Calu3 (cell line): ENCODE results near the gene ABTB2. TPM values are rescaled to one million over a fixed set of nuclear protein-coding genes. Genes with fewer than 3 reads are reported as not detected.
A peak's percentile ranks its signal among the peaks of the same experiment; 100 is the strongest.

Experiments
- BruUV-seq: library from RNA; stranded (reverse); fragments of 400-500 nt; replicated peaks from 2 replicates; lab custom pipeline; 2021; lab: Mats Ljungman, UMichigan
- CTCF ChIA-PET: fragments of 300-600 bp; sonication (Branson Sonifier 250); formaldehyde crosslinking; loops from one replicate; lab custom pipeline; 2022; ENCODE audit warnings: antibody characterized with exemption; lab: Charles Lee
- DNase-seq: peaks from one replicate; pipeline ENCODE4 v3.0.0; 2022
- H3K27ac Mint-ChIP-seq: one replicate; pipeline ENCODE4 v1.8.0; 2022; ENCODE audit warnings: mixed read lengths; ENCODE audit not compliant: unreplicated experiment
- H3K27me3 Mint-ChIP-seq: one replicate; pipeline ENCODE4 v1.8.0; 2022; ENCODE audit warnings: mixed read lengths; ENCODE audit not compliant: unreplicated experiment
- H3K36me3 Mint-ChIP-seq: one replicate; pipeline ENCODE4 v1.8.0; 2022; ENCODE audit warnings: mild to moderate bottlenecking, moderate library complexity, mixed read lengths; ENCODE audit not compliant: insufficient read depth, unreplicated experiment
- H3K4me1 Mint-ChIP-seq: one replicate; pipeline ENCODE4 v1.8.0; 2022; ENCODE audit warnings: mild to moderate bottlenecking, low read depth, mixed read lengths; ENCODE audit not compliant: unreplicated experiment
- H3K4me3 Mint-ChIP-seq: one replicate; pipeline ENCODE4 v1.8.0; 2022; ENCODE audit warnings: mild to moderate bottlenecking, low read depth, moderate library complexity, mixed read lengths; ENCODE audit not compliant: unreplicated experiment
- H3K9me3 Mint-ChIP-seq: one replicate; pipeline ENCODE4 v1.8.0; 2022; ENCODE audit warnings: low read depth, mixed read lengths; ENCODE audit not compliant: unreplicated experiment
- intact Hi-C: fragments of 100-400 bp; cut with micrococcal nuclease; formaldehyde crosslinking; loops from one replicate; pipeline ENCODE4 v1.10.0; 2022; ENCODE audit not compliant: unreplicated experiment
- total RNA-seq: library from RNA; stranded (reverse); gene quantifications from 2 replicates; pipeline ENCODE4 v1.2.3, GENCODE V29; 2022
- TF ChIP-seq, protein P1 (sequence below): fragments of 200-600 bp; IDR thresholded peaks from one replicate; pipeline ENCODE4 v1.8.0; 2022; ENCODE audit warnings: antibody characterized with exemption; ENCODE audit not compliant: unreplicated experiment

The ABTB2 gene
- total RNA-seq, 1 experiment from 2014 or later, result 24.8 TPM

GRCh38 chr11:34318111-34319037, 39.4 kb downstream of the ABTB2 start:
- DNase-seq, result no peak
- Mint-ChIP-seq H3K27ac (peak overlapping the region; percentile 7), H3K4me1 (peaks cover 14% of the 10 kb centered on the region), H3K4me3 (no peak overlapping the region), H3K27me3 (no peaks in the 10 kb centered on the region), H3K9me3 (no peaks in the 10 kb centered on the region), H3K36me3 (no peaks in the 10 kb centered on the region)
- TF ChIP-seq, protein P1, sequence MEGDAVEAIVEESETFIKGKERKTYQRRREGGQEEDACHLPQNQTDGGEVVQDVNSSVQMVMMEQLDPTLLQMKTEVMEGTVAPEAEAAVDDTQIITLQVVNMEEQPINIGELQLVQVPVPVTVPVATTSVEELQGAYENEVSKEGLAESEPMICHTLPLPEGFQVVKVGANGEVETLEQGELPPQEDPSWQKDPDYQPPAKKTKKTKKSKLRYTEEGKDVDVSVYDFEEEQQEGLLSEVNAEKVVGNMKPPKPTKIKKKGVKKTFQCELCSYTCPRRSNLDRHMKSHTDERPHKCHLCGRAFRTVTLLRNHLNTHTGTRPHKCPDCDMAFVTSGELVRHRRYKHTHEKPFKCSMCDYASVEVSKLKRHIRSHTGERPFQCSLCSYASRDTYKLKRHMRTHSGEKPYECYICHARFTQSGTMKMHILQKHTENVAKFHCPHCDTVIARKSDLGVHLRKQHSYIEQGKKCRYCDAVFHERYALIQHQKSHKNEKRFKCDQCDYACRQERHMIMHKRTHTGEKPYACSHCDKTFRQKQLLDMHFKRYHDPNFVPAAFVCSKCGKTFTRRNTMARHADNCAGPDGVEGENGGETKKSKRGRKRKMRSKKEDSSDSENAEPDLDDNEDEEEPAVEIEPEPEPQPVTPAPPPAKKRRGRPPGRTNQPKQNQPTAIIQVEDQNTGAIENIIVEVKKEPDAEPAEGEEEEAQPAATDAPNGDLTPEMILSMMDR, result no peak
- CTCF ChIA-PET, result interaction anchor here (0.6 to 1.5 kb wide), 6 partner anchors 16 to 454 kb away, joined by 4 to 11 read pairs (median 6); no protein-coding TSS in a partner anchor
- intact Hi-C loops, result no loop called here
- BruUV-seq, result no TSS peak

- TF ChIP-seq, protein P1, result no peak
- Mint-ChIP-seq H3K27ac (no peak overlapping the region), H3K4me3 (no peak overlapping the region), H3K9me3 (no peaks in the 10 kb centered on the region), H3K4me1 (peaks cover 14% of the 10 kb centered on the region), H3K36me3 (no peaks in the 10 kb centered on the region), H3K27me3 (no peaks in the 10 kb centered on the region)
- CTCF ChIA-PET, result interaction anchor here (0.6 to 1.4 kb wide), 4 partner anchors 84 to 455 kb away, joined by 3 to 11 read pairs (median 6); no protein-coding TSS in a partner anchor
- no peak for DNase-seq
- BruUV-seq, result no TSS peak
- intact Hi-C loops, result no loop called here
Measured at GRCh38 chr11:34317666-34318065, 40.1 kb downstream of the ABTB2 start.

DNA sequence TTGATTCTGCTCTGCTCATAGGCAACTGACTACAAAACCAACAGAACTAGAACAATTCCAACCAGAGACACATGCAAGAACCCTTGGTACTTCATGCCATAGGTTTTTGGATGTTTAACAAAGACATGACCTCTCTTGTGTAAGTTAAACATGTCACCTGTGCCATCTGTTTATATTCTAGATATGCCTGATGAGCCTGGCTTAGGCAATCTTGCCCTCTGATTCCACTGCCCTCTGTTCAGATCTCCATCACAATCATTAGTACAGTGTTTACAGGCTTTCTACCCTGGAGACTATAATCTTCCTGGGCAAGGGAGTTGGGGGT, 40.8 kb downstream of the ABTB2 start:
- BruUV-seq, result no TSS peak
- Mint-ChIP-seq H3K27ac (no peak overlapping the region), H3K36me3 (no peaks in the 10 kb centered on the region), H3K4me1 (peaks cover 14% of the 10 kb centered on the region), H3K4me3 (no peak overlapping the region), H3K9me3 (no peaks in the 10 kb centered on the region), H3K27me3 (no peaks in the 10 kb centered on the region)
- intact Hi-C loops, result no loop called here
- CTCF ChIA-PET, result interaction anchor here (0.7 kb wide), 1 partner anchor 165 kb away, joined by 3 read pairs; no protein-coding TSS in a partner anchor
- no peak for DNase-seq
- TF ChIP-seq, protein P1, result no peak

- H3K27ac Mint-ChIP-seq, result no peak overlapping the region
- DNase-seq, result no peak
- H3K4me3 Mint-ChIP-seq, result no peak overlapping the region
- no TSS peak for BruUV-seq
- H3K9me3 Mint-ChIP-seq, result no peaks in the 10 kb centered on the region
- H3K36me3 Mint-ChIP-seq, result no peaks in the 10 kb centered on the region
- CTCF ChIA-PET, result interaction anchor here (0.7 kb wide), 1 partner anchor 53 kb away, joined by 4 read pairs; no protein-coding TSS in a partner anchor
- TF ChIP-seq, protein P1, result no peak
- H3K4me1 Mint-ChIP-seq, result peaks cover 14% of the 10 kb centered on the region
- intact Hi-C loops, result no loop called here
- H3K27me3 Mint-ChIP-seq, result no peaks in the 10 kb centered on the region
Measured at GRCh38 chr11:34316347-34317035, 41.3 kb downstream of the ABTB2 start.
